Parathyroid adenoma (tissue), 2 donors: ENCODE measurements around the gene CHMP6.

ENCODE experiments used
- H2AFZ ChIP-seq: fragments of 300-600 bp; sonication (generic); one replicate; pipeline ENCODE4 v1.7.0; 2017; ENCODE audit warnings: antibody characterized with exemption, mild to moderate bottlenecking
- H3K27ac ChIP-seq: fragments of 300-600 bp; sonication (generic); one replicate; pipeline ENCODE4 v1.7.0; 2017
- H3K27me3 ChIP-seq: fragments of 300-600 bp; sonication (generic); one replicate; pipeline ENCODE4 v1.7.0; 2017; ENCODE audit warnings: low read length; ENCODE audit not compliant: control insufficient read depth, insufficient read depth
- H3K36me3 ChIP-seq: fragments of 300-600 bp; sonication (generic); one replicate; pipeline ENCODE4 v1.7.0; 2017; ENCODE audit warnings: low read length; ENCODE audit not compliant: control insufficient read depth, insufficient read depth
- H3K4me1 ChIP-seq: fragments of 300-600 bp; sonication (generic); one replicate; pipeline ENCODE4 v1.7.0; 2017; ENCODE audit warnings: control low read depth
- H3K4me2 ChIP-seq: fragments of 300-600 bp; sonication (generic); one replicate; pipeline ENCODE4 v1.7.0; 2017; ENCODE audit warnings: low read length
- H3K4me3 ChIP-seq: fragments of 300-600 bp; sonication (generic); one replicate; pipeline ENCODE4 v1.7.0; 2017; ENCODE audit warnings: low read depth, low read length
- H3K79me2 ChIP-seq: fragments of 300-600 bp; sonication (generic); one replicate; pipeline ENCODE4 v1.7.0; 2017; ENCODE audit warnings: control low read depth
- H3K9ac ChIP-seq: fragments of 300-600 bp; sonication (generic); one replicate; pipeline ENCODE4 v1.7.0; 2017; ENCODE audit warnings: mild to moderate bottlenecking
- H3K9me3 ChIP-seq: fragments of 300-600 bp; sonication (generic); one replicate; pipeline ENCODE4 v1.7.0; 2017; ENCODE audit warnings: low read length; ENCODE audit not compliant: control insufficient read depth
- CTCF ChIP-seq: fragments of 300-600 bp; sonication (generic); IDR thresholded peaks from one replicate; pipeline ENCODE4 v1.7.0; 2017; ENCODE audit warnings: antibody characterized with exemption, mild to moderate bottlenecking
- donor health status: primary hyperparathyroidism.

Gene CHMP6

DNA sequence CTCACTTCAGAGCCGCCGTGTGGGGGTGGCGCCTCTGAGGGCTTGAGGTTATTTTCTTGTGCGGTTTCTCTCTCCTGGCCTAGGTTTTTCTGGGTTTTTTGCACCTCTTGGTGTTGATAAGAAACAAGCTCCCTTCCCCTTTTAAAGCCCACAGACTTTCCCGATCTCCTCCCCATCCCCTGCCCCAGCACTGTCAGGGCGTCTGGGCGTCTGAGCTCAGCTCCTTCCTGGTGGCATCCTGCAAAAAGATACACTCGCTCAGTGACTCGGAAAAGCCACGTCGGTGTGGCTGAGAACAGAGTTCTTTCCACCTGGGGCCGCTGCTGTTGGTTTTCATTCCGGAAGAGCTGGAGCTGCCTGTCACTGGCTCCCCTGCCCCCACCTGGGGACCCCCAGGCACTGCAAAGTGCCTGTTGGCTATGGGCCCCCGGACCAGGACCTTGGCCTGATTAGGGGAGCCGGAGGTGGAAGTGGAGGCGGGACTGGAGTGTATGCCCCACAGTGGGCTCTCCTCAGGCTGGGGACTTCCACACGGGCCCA, 57.8 kb downstream of the CHMP6 start:
- Histone ChIP-seq H2AFZ (no peak overlapping the region), H3K4me1 (peaks cover 13% of the 10 kb centered on the region), H3K9me3 (no peaks in the 10 kb centered on the region), H3K79me2 (peaks cover 27% of the 10 kb centered on the region), H3K4me2 (no peak overlapping the region), H3K4me3 (no peak overlapping the region), H3K27ac (peak overlapping the region; percentile 36), H3K36me3 (no peaks in the 10 kb centered on the region), H3K9ac (no peak overlapping the region), H3K27me3 (no peaks in the 10 kb centered on the region)
- TF ChIP-seq CTCF = no peak
